ENCODE results near the gene ZNF526. TPM values are rescaled to one million over a fixed set of nuclear protein-coding genes. Genes with fewer than 3 reads are reported as not detected.

ZNF526 gene
- total RNA-seq, 4 donors from 2014 or later: 4.6 to 7.9 (median 6.8) TPM

DNA sequence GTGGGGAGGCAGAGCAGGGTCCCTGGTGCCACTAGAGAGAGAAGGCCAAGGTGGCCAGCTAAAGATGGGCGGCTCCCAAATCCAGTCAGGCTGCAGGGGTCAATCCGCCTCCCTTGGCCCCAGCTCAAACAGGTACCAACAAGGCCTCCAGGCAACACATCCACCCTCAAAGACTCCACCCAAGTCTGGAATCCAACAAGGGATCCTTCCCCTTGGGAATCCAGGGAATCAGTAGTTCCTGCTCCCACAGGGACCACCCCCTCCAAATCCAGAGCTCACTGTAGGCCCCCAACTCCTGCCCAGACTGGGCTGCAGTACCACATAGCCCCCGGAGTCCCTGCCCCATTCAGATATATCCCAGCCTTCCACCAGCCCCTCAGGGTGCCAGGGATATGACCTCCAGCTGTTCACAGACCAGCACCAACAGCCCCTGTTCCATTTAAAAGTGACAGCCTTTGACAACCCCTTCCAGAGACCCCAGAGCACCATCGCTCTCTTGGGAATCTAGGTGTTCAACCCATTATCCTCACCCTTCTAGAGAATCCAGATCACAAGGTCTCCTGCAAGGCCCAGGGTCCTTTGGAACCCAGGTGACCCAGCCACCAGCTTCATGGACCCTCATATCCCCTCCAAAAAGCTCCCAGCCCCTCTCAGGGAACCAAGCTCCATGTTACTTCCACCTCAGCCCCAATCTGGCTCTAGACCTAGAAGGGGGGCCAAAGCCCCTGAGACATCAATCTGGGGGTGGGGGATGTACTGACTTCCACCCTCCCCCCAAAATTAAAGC is 31.7 kb downstream of the ZNF526 start:
- DNase-seq: no peak
- Histone ChIP-seq H3K4me1 (peaks cover 26 to 57% of the 10 kb centered on the region in 2 donors), H3K27me3 (no peaks in the 10 kb centered on the region), H3K9me3 (no peaks in the 10 kb centered on the region), H3K4me3 (replicated peaks in 1 of 3) (no peak overlapping the region), H3K36me3 (peaks cover 0 to 12% of the 10 kb centered on the region in 2 donors), H3K27ac (peak overlapping the region; percentile 94 to 97 (median 97))
- TF ChIP-seq POLR2A (IDR thresholded peaks at IDR 0.05): no peak
- WGBS, 2 donors: 77 to 80% methylated on average over 4 of the region's 4 CpGs
- intact Hi-C loops (cut with DNase I): no loop called here

DNA sequence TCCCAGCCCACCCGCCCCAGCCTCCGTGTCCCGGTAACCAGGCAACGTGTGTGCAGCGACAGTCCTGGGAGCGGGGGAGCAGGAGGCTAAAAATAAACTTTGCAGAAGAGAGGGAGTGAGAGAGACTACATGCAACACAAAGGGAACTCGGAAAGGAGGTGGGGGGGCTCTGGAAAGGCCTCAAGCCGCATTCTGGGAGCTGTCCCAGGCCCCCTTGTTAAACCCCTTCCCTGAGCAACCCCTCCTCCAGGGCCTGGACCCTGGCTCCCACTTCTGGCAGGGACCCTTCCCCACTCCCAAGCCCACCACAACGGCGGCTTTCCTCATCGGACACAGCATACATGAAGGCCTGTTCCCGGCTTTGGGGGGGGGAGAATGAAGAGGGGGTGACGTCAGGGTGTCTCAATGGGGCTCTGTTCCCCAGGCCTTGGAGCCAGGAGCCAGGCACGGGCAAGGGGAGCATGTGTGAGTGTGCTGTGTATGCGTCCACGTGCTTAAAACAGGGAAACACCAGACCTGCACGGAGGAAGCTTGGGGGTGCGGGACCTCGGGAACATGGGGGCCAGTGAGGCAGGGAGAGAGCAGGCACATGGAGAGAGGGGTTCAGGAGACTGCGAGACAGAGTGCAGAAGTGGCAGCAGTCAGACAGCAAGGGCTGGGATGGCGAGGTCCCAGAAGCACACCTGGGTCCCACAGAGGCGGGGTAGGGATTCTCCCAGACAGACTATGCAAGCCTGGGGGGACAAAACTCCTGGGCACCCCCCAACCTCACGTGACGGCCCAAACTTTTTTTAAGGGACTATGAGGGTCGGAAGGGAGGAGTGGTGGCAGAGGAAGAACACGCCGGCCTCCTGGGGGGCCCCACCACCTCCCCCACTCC is 32.5 kb downstream of the ZNF526 start:
- DNase-seq: peak; percentile 64 to 79

DNA sequence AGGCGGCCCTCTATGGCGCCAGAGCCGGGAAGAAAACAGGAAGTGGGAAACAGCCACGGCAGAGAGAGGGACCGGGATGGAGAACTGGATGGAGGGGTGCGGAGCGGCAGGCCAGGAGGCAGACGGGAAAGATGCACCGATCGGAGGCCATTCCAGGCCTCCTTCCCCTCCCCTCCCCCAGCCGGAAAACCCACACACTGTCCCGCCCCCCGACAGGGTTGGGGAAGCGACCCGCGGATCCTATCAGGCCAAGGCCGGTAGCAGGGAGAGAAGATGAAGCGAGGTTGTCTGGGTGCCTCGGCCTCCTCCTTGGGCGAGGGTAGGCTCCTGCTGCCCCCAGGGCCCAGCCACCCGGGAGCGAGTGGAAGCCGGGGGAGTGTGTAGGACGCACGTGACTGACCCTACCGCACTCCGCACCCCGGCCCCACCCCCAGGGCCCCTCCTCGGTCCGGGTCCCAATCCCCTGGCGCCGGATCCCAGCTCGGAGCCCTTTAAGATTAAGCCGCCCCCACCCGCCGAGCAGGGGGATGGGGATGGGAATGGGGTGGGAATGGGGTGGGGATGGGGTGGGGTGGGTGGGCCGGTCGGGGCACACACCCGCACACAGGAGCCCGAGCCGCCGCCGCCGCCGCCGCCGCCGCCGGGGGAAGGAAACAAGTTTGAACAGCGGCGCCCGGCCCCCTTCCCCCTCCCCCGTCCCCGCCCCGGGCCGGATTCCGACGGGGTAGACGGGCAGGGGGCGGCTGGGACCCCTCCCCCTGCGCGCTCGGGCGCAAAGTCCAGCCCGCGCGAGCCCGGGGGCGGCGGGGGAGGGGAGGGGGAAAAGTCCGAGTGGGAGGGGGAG is 33.4 kb downstream of the ZNF526 start:
- WGBS, 2 donors: 1% methylated on average over 19 to 21 of the region's 71 CpGs
- Histone ChIP-seq H3K4me3 (replicated peaks in 1 of 3) (peak overlapping the region; percentile 82 to 93 (median 91)), H3K36me3 (peaks cover 0 to 10% of the 10 kb centered on the region in 2 donors), H3K4me1 (peaks cover 26 to 57% of the 10 kb centered on the region in 2 donors), H3K27ac (peak overlapping the region; percentile 94 to 97 (median 97)), H3K27me3 (no peaks in the 10 kb centered on the region), H3K9me3 (no peaks in the 10 kb centered on the region)
- intact Hi-C loops (cut with DNase I): no loop called here
- peak; percentile 66 to 68 for DNase-seq
- TF ChIP-seq, protein P1, sequence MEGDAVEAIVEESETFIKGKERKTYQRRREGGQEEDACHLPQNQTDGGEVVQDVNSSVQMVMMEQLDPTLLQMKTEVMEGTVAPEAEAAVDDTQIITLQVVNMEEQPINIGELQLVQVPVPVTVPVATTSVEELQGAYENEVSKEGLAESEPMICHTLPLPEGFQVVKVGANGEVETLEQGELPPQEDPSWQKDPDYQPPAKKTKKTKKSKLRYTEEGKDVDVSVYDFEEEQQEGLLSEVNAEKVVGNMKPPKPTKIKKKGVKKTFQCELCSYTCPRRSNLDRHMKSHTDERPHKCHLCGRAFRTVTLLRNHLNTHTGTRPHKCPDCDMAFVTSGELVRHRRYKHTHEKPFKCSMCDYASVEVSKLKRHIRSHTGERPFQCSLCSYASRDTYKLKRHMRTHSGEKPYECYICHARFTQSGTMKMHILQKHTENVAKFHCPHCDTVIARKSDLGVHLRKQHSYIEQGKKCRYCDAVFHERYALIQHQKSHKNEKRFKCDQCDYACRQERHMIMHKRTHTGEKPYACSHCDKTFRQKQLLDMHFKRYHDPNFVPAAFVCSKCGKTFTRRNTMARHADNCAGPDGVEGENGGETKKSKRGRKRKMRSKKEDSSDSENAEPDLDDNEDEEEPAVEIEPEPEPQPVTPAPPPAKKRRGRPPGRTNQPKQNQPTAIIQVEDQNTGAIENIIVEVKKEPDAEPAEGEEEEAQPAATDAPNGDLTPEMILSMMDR (IDR thresholded peaks at IDR 0.05): no peak
- TF ChIP-seq POLR2A (IDR thresholded peaks at IDR 0.05): peak in 1 of 2 donors; percentile 33

More for the DNA sequence above, 32.5 kb downstream of the ZNF526 start:
- Histone ChIP-seq H3K4me3 (replicated peaks in 1 of 3) (peak overlapping the region; percentile 62 to 93 (median 91)), H3K36me3 (peaks cover 0 to 12% of the 10 kb centered on the region in 2 donors), H3K27ac (peak overlapping the region; percentile 94 to 97 (median 97)), H3K9me3 (no peaks in the 10 kb centered on the region), H3K4me1 (peaks cover 26 to 57% of the 10 kb centered on the region in 2 donors), H3K27me3 (no peaks in the 10 kb centered on the region)
- intact Hi-C loops (cut with DNase I): no loop called here
- peak in 1 of 2 donors; percentile 25 for TF ChIP-seq POLR2A (IDR thresholded peaks at IDR 0.05)
- TF ChIP-seq, protein P1 (IDR thresholded peaks at IDR 0.05): no peak
- 3 to 6% methylated on average over 27 of the region's 27 CpGs for WGBS, 2 donors

DNA sequence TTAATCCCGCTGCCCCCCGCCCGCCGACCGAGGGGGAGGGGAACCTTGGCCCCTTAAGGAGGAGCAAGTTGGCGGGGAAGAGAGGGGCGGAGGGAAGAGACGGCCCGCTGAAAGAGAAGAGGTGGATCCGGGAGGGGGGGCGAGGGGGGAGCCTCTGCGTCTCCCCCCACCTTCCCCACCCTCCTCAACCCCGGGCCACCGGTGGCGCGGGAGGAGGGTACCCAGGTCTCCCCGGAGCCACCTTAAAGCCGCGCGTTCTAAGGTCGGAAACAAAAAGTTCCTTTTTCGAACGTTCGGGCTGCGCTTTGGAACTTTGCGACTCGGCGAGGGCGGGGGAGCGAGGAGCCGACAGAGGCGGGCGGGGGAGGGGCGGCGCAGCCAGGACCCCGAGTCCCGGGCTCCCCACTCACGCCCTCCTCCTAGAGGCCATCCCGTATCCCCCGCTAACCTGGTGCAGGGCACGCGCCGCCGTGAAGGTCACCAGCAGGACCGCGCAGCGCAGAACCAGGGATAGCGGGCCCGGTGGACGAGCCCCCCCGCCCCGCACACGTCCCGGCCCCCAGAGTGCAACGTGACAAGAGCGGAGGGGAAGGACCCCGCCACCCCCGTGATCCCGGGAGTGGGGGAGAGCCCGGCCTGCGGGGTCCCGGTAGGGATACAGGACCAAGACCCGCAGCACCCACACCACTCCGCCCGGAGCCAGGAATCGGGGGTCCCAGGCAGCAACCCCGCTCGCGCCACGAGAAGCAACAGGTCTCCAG is 34.2 kb downstream of the ZNF526 start:
- Histone ChIP-seq H3K27ac (peak overlapping the region; percentile 94 to 97 (median 97)), H3K4me1 (peaks cover 26 to 55% of the 10 kb centered on the region in 2 donors), H3K27me3 (no peaks in the 10 kb centered on the region), H3K36me3 (peaks cover 0 to 8% of the 10 kb centered on the region in 2 donors), H3K9me3 (no peaks in the 10 kb centered on the region), H3K4me3 (replicated peaks in 1 of 3) (peak overlapping the region; percentile 82 to 93 (median 91))
- 0 to 1% methylated on average over 14 to 25 of the region's 70 CpGs for WGBS, 2 donors
- intact Hi-C loops (cut with DNase I): no loop called here
- peak; percentile 82 for DNase-seq
- TF ChIP-seq, protein P1 (IDR thresholded peaks at IDR 0.05): peak in 1 of 6 experiments; percentile 6
- TF ChIP-seq POLR2A (IDR thresholded peaks at IDR 0.05): peak in 1 of 2 donors; percentile 14
